ENCODE results near the gene MST1.

MST1 gene

DNA sequence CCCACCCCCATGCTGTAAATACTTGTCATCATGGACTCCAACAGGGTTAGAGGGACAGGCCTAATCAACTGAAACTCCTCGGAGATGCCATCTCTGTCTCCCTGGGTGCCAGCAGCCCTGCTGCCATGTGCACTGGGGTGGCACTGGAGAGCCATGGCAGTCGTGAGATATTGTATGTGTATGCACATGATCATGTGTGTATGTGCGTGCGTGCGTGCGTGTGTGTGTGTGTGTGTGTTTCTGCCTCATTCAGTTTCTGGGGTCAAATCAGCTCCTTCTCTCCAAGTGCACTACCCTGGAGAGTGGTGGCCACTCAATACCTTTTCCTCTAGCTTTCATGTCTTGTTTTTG, 18.4 kb downstream of the MST1 start:
- H3K79me2 ChIP-seq (ENCODE audit: insufficient read depth, low read length) = no peaks in the 10 kb centered on the region
- no peak for TF ChIP-seq EZH2 (IDR thresholded peaks at IDR 0.05; ENCODE audit: borderline replicate concordance, low read length)
- TF ChIP-seq, protein P1, sequence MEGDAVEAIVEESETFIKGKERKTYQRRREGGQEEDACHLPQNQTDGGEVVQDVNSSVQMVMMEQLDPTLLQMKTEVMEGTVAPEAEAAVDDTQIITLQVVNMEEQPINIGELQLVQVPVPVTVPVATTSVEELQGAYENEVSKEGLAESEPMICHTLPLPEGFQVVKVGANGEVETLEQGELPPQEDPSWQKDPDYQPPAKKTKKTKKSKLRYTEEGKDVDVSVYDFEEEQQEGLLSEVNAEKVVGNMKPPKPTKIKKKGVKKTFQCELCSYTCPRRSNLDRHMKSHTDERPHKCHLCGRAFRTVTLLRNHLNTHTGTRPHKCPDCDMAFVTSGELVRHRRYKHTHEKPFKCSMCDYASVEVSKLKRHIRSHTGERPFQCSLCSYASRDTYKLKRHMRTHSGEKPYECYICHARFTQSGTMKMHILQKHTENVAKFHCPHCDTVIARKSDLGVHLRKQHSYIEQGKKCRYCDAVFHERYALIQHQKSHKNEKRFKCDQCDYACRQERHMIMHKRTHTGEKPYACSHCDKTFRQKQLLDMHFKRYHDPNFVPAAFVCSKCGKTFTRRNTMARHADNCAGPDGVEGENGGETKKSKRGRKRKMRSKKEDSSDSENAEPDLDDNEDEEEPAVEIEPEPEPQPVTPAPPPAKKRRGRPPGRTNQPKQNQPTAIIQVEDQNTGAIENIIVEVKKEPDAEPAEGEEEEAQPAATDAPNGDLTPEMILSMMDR (IDR thresholded peaks at IDR 0.05; ENCODE audit: low read length) = no peak
- no peaks in the 10 kb centered on the region for H4K20me1 ChIP-seq (ENCODE audit: insufficient read depth, low read length)
- H3K9ac ChIP-seq (ENCODE audit: low read length) = no peak overlapping the region
- H3K27ac ChIP-seq (ENCODE audit: low read depth, low read length, poor library complexity, severe bottlenecking) = no peak overlapping the region
- no peak overlapping the region for H3K4me3 ChIP-seq (ENCODE audit: low read depth, low read length, poor library complexity, severe bottlenecking)
- H3K9me2 ChIP-seq (ENCODE audit: low read depth, low read length) = no peaks in the 10 kb centered on the region
- peaks cover 3% of the 10 kb centered on the region; the same call in 1 of the 2 replicates for H3K36me3 ChIP-seq (ENCODE audit: insufficient read depth, low read length)
- H3K27me3 ChIP-seq (ENCODE audit: insufficient read depth, low read length) = no peaks in the 10 kb centered on the region
- H2AFZ ChIP-seq (ENCODE audit: low read length) = no peak overlapping the region
- H3K4me1 ChIP-seq (ENCODE audit: insufficient read depth, low read length, severe bottlenecking) = peaks cover 20% of the 10 kb centered on the region
- no peak overlapping the region for H3K4me2 ChIP-seq (ENCODE audit: low read length)
- H3K9me3 ChIP-seq (ENCODE audit: low read length) = no peaks in the 10 kb centered on the region
- H3F3A ChIP-seq (ENCODE audit: insufficient read depth, low read length) = no peaks in the 10 kb centered on the region

- H3K4me2 ChIP-seq (ENCODE audit: low read length) = no peak overlapping the region
- no peaks in the 10 kb centered on the region for H3K9me2 ChIP-seq (ENCODE audit: low read depth, low read length)
- H3K36me3 ChIP-seq (ENCODE audit: insufficient read depth, low read length) = no peaks in the 10 kb centered on the region
- no peak overlapping the region for H3K4me3 ChIP-seq (ENCODE audit: low read depth, low read length, poor library complexity, severe bottlenecking)
- no peaks in the 10 kb centered on the region for H3K27me3 ChIP-seq (ENCODE audit: insufficient read depth, low read length)
- H3F3A ChIP-seq (ENCODE audit: insufficient read depth, low read length) = no peaks in the 10 kb centered on the region
- H2AFZ ChIP-seq (ENCODE audit: low read length) = no peak overlapping the region
- H3K4me1 ChIP-seq (ENCODE audit: insufficient read depth, low read length, severe bottlenecking) = peaks cover 11% of the 10 kb centered on the region
- H3K9me3 ChIP-seq (ENCODE audit: low read length) = no peaks in the 10 kb centered on the region
- H3K79me2 ChIP-seq (ENCODE audit: insufficient read depth, low read length) = no peaks in the 10 kb centered on the region
- H3K9ac ChIP-seq (ENCODE audit: low read length) = no peak overlapping the region
- H4K20me1 ChIP-seq (ENCODE audit: insufficient read depth, low read length) = no peaks in the 10 kb centered on the region
- H3K27ac ChIP-seq (ENCODE audit: low read depth, low read length, poor library complexity, severe bottlenecking) = no peak overlapping the region
- TF ChIP-seq, protein P1 (IDR thresholded peaks at IDR 0.05; ENCODE audit: low read length) = no peak
- no peak for TF ChIP-seq EZH2 (IDR thresholded peaks at IDR 0.05; ENCODE audit: borderline replicate concordance, low read length)
These were observed 19.9 kb downstream of the MST1 start for GRCh38 chr3:49669352-49669751.

DNA sequence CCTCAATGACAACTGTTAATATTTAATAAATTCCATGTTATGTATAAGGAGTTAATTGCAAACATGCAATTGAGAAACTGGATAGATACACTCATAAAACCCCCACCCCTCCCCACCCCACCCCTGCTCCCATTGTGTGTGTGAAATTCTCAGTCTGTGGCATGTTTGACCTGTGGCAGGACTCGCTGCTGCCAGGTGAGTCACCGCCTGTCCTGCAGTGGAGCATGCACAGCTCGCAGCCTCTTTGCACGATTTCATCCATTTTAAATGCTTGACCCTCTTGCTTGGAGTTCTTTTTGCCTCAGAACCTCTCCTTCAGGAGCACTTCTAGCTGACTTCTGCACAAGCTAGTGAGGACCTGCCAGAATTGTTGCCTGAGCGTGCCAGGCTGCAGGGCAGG, 20.4 kb downstream of the MST1 start:
- no peaks in the 10 kb centered on the region for H3K9me2 ChIP-seq (ENCODE audit: low read depth, low read length)
- no peaks in the 10 kb centered on the region for H3K9me3 ChIP-seq (ENCODE audit: low read length)
- H3K4me3 ChIP-seq (ENCODE audit: low read depth, low read length, poor library complexity, severe bottlenecking) = no peak overlapping the region
- H3K27me3 ChIP-seq (ENCODE audit: insufficient read depth, low read length) = no peaks in the 10 kb centered on the region
- no peak for TF ChIP-seq EZH2 (IDR thresholded peaks at IDR 0.05; ENCODE audit: borderline replicate concordance, low read length)
- TF ChIP-seq, protein P1 (IDR thresholded peaks at IDR 0.05; ENCODE audit: low read length) = no peak
- no peaks in the 10 kb centered on the region for H3F3A ChIP-seq (ENCODE audit: insufficient read depth, low read length)
- H2AFZ ChIP-seq (ENCODE audit: low read length) = no peak overlapping the region
- H4K20me1 ChIP-seq (ENCODE audit: insufficient read depth, low read length) = no peaks in the 10 kb centered on the region
- no peak overlapping the region for H3K27ac ChIP-seq (ENCODE audit: low read depth, low read length, poor library complexity, severe bottlenecking)
- H3K4me2 ChIP-seq (ENCODE audit: low read length) = no peak overlapping the region
- H3K79me2 ChIP-seq (ENCODE audit: insufficient read depth, low read length) = no peaks in the 10 kb centered on the region
- peaks cover 11% of the 10 kb centered on the region for H3K4me1 ChIP-seq (ENCODE audit: insufficient read depth, low read length, severe bottlenecking)
- H3K36me3 ChIP-seq (ENCODE audit: insufficient read depth, low read length) = no peaks in the 10 kb centered on the region
- no peak overlapping the region for H3K9ac ChIP-seq (ENCODE audit: low read length)
